ENCODE data around the gene MRFAP1L1.

Gene MRFAP1L1

DNA sequence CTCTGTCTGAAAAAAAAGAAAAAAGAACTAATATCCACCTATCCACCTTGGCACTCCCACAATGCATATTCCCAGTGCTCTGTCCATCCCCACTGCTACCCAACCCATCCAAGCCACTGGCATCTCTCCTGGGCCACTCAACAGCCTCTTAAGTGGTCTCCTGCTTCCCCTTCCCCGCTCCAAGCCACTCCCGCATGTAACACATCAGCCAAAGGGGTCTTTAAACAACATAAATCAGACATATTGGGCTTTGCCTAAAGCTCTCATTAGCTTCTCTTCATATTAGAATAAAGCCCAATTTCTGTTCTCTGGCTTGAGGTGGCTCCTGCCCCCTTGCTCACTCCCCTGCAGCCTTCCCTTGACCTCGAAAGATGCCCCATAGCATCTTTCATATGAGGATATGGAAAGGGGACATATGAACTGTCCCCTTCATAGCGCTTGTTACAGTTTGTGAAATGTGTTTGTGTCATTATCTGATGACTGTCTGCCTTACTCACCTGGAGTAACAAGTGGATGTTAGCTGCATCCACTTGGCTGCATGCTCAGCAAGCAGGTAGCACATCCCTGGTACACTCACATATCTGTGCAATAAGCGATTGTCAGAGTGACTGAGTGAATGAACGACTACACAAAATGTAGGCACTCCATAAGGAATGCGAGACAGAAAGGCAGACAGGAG lies 9.4 kb upstream of the MRFAP1L1 start:
- DNase-seq (ENCODE audit: insufficient read length, low spot score): no peak
- FAIRE-seq: no peak

DNA sequence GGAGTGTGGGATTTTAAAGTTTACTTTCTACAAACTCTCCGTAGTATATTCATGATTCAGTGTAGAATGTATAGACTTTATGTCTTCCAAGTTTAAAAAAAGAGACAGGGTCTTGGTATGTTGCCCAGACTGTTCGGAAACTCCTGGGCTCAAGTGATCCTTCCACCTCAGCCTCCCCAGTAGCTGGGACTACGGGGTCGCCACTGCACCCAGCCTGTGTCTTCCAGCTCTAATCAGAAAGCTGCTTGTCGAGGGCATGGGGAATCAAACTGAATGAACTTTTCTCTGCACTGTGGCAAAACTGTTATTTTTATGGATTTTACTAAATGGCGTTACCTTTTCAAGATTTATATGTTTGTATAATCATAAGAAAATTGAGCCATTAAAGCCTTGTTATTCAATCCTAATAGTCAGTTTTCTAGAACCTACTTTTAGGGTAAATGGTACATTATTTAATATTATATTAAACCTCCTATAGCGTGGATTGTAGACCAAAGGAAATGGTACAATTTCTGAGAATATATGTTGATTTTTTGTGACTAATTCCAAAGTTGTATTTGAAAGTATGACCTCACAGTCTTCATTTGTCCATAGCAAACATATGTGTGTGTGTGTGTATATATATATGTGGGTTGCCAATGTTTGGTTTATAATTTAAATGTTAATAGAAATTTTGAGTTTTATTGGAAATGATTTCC lies 7.4 kb upstream of the MRFAP1L1 start:
- FAIRE-seq: no peak
- DNase-seq (ENCODE audit: insufficient read length, low spot score): no peak

DNA sequence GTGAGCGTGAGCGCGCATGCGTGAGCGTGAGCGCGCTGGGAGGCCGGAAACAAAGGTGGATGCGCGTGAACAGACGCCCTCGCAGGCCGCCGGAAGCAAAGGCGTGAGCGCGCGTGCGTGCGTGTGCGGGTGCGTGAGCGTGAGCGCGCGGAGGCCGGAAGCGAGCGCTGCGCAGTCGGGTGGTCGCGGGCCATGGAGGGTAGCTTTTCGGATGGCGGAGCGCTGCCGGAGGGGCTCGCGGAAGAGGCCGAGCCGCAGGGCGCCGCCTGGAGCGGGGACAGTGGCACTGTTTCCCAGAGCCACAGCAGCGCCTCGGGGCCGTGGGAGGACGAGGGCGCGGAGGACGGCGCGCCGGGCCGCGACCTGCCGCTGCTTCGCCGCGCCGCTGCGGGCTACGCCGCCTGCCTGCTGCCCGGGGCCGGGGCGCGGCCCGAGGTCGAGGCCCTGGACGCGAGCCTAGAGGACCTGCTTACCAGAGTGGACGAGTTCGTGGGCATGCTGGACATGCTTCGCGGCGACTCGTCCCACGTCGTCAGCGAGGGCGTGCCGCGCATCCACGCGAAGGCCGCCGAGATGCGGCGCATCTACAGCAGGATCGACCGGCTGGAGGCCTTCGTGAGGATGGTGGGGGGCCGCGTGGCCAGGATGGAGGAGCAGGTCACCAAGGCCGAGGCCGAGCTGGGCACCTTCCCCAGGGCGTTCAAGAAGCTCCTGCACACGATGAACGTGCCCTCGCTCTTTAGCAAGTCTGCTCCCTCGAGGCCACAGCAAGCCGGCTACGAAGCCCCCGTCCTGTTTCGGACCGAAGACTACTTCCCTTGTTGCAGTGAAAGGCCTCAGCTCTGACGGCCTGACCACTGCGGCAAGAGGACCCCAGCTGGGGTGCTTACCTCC lies 6.6 kb upstream of the MRFAP1L1 start, which contains the start of gene BLOC1S4:
BLOC1S4 (plus strand) TSS at position 157 of the 894 bp plus-strand sequence; CDS start at position 193, 36 bp downstream.
- FAIRE-seq: peak; percentile 94
- DNase-seq (ENCODE audit: insufficient read length, low spot score): peak; percentile 90

DNA sequence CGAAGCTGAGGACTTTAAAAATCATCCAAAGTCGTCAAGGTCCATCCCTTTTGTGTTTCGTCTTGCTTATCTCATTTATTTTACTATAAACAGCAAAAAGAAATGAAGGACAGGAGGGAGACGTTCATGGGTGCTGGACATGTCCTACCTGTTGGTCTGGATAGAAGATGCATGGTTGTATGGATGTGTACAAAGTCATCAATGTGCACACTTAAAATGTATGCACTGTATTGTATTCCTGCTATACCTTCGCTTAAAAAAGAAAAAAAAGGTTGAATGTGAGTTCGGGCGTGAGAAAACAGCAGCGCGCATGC lies 6.0 kb upstream of the MRFAP1L1 start:
- FAIRE-seq (no peak), DNase-seq (ENCODE audit: insufficient read length, low spot score) (no peak)

DNA sequence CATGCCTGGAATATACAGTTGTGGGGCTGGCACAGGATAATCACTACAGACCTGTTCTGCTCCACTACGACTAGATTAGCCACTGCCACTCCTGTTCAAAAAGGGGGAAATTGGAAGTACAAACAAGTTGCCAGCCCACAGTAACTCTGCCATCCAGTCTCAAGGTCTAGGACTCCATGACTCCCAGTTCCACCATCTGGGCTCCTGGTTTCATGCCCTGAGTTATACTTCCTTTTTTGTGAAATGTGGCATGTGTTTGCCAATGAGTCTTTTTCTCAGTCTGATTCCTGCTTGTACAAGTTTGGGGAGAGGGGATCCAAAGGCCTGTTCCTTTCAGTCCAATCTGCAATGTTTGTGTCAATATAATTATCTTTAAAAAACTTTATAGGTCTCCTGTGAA lies 5.3 kb upstream of the MRFAP1L1 start:
- DNase-seq (ENCODE audit: insufficient read length, low spot score): no peak
- FAIRE-seq: no peak

DNA sequence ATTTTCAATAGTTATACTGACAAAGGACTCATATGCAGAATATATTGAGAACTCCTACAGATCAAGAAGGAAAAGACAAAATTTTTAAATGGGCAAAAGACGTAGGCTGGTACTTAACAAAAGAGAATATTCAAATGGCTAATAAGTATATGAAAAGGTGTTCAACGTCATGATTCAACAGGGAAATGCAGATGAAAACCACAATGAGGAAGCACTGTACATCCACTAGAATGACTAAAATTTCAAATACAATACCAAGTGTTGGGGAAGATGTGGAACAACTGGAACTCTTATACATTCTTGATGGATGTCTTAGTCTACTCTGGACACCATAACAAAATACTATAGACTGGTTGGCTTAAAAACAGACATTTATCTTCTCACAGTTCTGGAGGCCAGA lies 1.3 kb upstream of the MRFAP1L1 start:
- FAIRE-seq (no peak), DNase-seq (ENCODE audit: insufficient read length, low spot score) (no peak)

DNA sequence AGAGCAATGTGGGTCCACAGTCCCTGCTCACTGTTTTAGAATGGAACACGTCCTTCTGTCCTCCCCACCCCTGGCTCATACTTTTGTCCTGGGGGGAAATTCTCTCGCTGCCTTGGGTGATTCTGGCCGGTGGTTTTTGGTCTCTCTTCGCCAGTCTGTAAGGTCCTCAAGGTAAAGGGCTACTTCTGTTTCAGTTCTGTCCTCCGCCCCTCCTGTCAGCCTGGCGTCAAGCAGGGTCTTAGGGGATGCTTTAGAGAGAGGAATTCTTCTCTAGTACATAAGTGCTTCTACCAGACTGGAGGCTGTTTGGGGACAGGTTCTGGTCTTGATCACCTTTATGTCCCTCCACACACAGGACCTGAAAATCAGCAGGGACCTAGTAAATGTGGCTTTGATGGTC lies 617 bp upstream of the MRFAP1L1 start:
- DNase-seq (ENCODE audit: insufficient read length, low spot score) (no peak), FAIRE-seq (no peak)

DNA sequence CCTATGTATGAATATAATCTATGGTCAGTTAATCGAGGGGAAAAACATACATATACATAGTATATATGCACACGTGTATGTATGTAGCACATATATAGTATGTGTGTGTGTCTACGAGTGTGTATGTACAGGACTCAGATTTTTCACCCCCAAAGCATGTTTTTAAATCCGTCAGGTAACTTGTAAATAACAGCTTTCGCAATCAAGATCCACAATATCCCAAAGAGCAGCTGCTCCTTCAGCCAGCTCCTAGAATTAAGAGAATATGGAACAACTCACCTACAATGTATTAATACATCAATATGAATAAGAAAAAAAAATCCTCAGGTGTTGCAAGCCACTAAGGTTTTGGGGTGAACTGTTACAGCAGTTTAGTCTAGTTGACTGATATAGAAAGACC lies 3.5 kb downstream of the MRFAP1L1 start:
- DNase-seq (ENCODE audit: insufficient read length, low spot score) (no peak), FAIRE-seq (no peak)

DNA sequence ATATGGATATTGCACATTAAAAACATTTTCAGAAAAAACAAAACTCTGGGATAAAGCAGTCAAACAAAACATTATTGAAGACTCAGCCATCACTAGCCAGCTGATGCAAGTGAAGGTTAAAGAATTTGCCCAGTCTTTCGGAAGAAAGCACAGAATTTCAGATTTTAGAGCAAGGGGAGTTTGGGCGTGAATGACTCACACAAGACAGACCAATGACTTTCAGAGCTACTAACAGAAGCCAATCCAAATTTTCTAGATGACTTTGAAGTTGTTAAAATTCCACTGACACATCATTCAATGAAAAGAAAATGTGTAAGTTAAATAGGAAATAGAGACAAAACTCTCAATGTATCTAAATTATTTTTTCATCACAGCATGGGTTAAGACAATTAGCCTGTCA lies 4.0 kb downstream of the MRFAP1L1 start:
- FAIRE-seq: no peak

DNA sequence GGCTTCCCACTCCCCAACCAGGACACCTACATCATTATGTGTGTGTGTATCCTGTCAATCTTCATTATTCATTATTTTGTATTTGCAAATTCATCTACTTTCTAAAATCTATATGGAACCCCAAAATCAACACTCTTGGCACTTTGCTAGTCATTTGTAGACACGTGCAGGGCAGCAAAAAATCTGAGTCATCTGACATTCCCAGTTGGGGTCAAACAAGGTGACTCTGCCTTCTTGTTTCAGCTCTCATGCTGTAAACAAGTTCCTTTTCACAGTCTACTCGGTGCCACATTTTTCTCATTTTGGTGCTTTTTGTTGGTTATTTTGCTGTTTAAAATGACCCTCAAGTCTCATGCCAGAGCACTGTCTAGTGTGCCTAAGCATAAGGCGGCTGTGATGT lies 5.9 kb downstream of the MRFAP1L1 start:
- FAIRE-seq: no peak
- no peak for DNase-seq (ENCODE audit: insufficient read length, low spot score)

More for the DNA sequence above, 4.0 kb downstream of the MRFAP1L1 start:
- DNase-seq (ENCODE audit: insufficient read length, low spot score): no peak

DNA sequence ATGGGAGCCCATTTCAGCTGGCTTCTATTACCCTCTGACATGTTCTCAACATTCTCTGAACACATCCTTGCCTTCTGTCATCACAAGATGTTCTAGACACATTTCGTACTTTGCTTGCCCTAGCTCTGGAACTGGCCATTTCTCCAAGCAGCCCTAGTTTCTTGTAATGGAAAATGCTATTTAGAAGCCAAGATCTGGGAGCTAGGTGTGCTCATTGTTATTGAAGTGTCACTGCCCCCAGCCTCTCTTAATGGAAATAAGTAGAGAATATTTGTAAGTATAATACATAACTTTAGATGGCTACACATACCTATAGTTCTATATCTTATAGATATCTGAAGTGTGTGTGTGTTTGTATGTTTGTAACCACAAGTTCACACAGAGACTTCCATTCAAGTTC lies 6.9 kb downstream of the MRFAP1L1 start:
- DNase-seq (ENCODE audit: insufficient read length, low spot score): no peak
- FAIRE-seq: no peak

DNA sequence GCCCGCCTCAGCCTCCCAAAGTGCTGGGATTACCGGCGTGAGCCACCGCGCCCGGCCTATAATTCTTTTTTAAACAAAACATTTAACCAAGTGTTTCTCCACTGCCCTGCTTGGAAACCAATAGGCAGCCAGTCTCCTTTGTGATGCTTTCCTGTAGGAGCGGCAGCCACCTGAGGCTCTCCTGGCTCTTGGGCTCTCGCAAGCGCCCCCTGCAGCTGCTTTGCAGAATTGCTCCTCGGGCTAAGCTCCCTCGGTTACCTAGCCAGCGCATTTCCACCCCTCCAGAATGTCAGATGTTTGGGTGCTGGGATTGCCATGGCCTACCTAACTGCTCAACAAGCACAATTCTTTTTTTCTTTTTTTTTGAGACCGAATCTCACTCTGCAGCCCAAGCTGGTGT lies 8.3 kb downstream of the MRFAP1L1 start:
- DNase-seq (ENCODE audit: insufficient read length, low spot score) (no peak), FAIRE-seq (no peak)

DNA sequence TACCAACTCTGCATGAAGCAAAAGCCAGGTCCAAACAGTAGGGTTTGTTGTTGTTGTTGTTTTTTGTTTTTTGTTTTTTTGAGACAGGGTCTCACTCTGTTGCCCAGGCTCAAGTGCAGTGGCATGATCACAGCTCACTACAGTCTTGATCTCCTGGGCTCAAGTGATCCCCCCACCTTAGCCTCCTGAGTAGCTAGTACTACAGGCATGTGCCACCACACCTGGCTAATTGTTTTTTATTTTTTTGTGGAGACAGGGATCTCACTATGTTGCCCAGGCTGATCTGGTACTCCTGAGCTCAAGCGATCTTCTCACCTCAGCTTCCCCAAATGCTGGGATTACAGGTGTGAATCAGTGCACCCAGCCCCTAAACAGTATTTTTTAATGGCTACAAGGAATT lies 9.8 kb downstream of the MRFAP1L1 start:
- DNase-seq (ENCODE audit: insufficient read length, low spot score): no peak

DNA sequence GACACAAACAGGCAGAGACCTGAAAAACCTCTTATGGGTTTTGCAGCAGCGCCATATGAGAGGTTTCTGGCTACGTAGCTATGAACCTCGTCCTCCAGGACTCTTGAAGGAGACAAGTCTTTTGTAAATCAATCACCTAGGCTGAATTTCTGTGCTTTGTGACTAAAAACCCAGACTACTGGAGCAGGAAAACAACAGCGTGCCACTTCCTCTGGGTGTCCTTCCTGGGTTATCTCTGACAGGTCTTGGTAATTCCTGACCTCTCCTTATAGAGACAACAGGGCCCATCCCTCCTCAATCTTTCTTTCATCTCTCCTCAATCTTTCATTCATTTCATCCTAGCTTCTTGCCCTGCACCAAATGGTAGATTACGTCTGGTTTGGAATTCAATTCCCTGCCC lies 10.3 kb downstream of the MRFAP1L1 start:
- DNase-seq (ENCODE audit: insufficient read length, low spot score) (no peak), FAIRE-seq (no peak)

More for the DNA sequence above, 9.8 kb downstream of the MRFAP1L1 start:
- FAIRE-seq: no peak

DNA sequence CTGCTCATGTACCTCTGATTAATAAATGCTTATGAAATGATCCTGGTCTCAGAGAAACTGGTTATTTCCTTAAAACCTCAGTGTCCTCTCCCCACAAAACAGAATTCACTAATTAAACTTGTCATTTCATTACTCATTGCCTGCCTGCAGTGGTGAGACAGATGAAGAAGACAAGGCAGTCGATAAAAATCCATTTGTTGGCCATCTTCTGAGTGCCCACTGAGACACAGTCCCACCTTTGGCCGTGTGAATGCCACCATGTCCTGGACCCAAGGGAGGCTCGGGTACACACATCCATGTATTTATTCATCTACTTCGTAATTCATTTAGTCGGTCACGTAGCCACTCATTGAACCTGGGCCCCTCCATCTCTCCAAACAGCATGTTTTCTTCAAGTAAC lies 12.5 kb downstream of the MRFAP1L1 start:
- DNase-seq (ENCODE audit: insufficient read length, low spot score): no peak
- no peak for FAIRE-seq

DNA sequence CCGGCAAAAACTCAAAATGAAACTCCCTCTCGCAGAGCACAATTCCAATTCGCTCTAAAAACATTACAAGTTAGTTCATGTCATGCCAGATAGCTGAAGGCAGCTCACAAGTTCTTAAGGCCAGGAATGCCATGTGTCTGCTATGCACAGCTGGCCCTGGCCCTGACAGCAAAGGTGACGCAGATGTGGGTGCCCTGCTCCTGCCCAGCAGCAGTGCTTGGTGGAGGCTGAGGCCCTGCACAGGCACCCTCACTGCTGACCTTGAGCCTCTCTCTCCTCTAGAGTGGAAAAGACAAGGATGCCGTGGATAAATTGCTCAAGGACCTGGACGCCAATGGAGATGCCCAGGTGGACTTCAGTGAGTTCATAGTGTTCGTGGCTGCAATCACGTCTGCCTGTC lies 13.1 kb downstream of the MRFAP1L1 start:
- FAIRE-seq (no peak), DNase-seq (ENCODE audit: insufficient read length, low spot score) (no peak)

DNA sequence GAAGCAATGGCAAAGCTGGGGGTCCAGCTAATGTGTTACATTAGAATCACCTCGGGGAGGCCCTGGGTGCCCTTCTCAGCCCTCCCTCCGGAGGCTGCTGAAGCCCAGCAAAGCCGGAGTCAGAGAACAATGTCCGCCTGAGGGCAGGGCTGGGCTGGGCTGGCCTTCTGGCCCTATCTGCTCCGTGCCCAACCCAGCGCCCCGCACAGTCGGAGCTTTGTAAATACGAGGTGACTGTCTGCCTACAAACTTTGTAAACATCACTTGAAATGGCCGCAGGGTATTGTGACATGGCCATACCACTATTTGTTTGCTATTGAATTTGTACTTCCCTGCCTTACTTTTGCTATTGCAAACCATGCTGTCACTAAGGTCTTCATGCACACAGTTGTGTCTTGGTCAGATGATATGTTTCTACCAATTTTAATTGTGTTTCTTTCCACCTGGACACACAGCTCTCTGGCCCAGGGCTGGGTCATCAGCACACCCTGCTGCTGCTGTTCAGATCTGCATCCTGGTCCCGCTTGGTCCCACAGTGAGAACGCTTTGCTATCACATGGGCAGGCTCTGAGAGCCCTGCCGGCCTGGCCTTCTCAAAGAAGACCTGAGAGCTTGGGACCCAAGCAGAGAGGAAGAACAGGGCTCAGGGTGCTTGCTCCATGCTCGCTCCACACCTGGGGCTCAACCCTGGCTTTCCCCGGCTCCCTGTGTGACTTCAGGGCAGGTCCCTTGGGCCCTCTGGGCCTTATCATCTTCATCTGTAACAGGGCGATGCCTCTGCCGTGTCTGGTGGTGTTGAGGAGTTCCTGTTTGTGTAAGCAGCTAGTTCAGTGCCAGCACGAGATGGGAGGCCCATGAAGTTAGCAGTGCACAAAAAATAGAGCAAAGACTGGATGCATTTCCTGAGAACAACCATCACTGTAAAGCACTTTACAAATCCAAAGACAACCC lies 13.7 kb downstream of the MRFAP1L1 start:
- FAIRE-seq: no peak

DNA sequence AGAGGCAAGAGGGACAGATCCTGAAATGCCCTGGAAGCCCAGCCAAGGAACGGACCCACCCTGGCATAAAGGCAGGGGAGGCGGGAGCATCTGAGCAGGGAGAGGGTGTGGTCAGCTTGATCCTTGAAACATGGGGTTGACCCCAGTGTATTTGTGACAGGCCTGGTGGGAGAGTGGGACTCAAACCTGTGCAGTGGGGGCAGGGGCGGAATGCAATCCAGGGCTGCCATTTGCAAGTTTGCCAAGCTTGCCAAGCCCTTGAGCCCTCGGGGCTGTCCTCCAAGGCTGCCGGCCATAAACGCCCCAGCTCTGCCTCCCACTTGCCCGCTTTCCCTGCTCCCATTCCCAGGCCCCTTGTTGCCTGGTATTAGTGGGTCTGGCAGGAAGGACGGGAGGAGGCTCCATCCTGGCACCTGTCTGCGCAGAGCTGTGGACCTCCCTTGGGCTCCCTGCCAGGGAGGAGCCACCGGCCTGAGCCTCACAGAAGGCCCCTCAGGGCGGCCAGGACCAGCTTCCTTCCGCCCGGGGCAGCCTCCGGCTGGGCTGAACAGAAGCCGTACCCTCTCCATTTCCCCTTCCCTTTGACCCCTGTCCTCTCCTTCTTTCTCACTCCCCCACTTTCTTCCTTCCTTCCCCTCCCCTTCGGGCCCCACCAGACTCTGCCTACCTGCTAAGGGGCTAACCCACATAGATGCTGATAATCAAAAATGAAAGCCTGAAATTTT lies 15.3 kb downstream of the MRFAP1L1 start:
- no peak for FAIRE-seq
- no peak for DNase-seq (ENCODE audit: insufficient read length, low spot score)

More for the DNA sequence above, 13.7 kb downstream of the MRFAP1L1 start:
- DNase-seq (ENCODE audit: insufficient read length, low spot score): no peak

DNA sequence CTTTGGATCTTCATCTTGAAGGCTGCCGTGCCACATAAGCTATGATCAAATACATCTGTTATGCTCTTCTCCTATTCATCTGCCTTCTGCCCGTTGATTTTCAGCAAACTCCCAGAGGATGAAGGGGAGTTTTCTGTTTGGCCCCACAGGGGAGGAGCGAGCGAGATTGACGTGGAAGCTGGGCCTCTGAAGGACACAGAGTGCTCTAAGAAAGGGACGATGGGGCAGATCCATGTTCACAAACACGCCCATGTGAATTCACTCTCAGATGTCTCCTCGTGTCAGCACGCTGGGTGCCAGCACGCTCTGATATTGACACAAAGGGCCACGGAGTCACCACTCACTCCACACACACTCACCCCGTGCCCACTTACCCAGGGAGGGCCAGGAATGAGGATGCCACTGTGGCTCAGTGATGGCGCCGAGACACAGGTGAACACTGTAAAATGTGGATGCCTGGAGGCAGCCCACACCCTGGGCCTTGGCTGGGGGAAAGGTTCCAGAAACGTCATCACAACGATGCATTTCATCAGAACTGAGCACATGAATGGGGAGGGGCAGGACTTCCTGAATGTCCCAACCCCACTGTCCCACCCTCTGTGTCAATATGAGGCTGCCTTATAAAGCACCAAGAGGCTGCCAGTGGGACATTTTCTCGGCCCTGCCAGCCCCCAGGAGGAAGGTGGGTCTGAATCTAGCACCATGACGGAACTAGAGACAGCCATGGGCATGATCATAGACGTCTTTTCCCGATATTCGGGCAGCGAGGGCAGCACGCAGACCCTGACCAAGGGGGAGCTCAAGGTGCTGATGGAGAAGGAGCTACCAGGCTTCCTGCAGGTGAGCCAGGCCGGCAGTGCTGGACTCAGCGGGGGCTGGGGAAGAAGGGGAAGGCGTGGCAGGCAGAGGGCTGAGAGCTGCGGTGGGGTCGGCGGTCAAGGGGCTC lies 16.2 kb downstream of the MRFAP1L1 start, which contains the start of gene S100P:
S100P (plus strand) TSS at position 648 of the 946 bp plus-strand sequence; CDS start at position 703, 55 bp downstream.
- no peak for DNase-seq (ENCODE audit: insufficient read length, low spot score)
- FAIRE-seq: no peak
